OCI-LY1 (cell line): ENCODE measurements around the gene MED31.
"Not testable (repeated sequence)": the region's sequence is repeated elsewhere in the genome, so short reads cannot be mapped to it uniquely, and the experiment has no call there.

Experiments
- H2AFZ ChIP-seq: fragments of 200-600 bp; sonication (generic), shearing (Covaris generic); 2 replicates; pipeline ENCODE4 v1.6.0; 2014; ENCODE audit warnings: antibody characterized with exemption, mild to moderate bottlenecking, low read length
- H3F3A ChIP-seq: fragments of 200-600 bp; sonication (generic), shearing (Covaris generic); 2 replicates; pipeline ENCODE4 v1.6.0; 2014; ENCODE audit warnings: mild to moderate bottlenecking, antibody characterized with exemption, low read length, moderate library complexity; ENCODE audit not compliant: insufficient read depth
- H3K27ac ChIP-seq: fragments of 200-600 bp; sonication (generic); 2 replicates; pipeline ENCODE4 v1.5.1; 2014; ENCODE audit warnings: low read length, mixed run types, mild to moderate bottlenecking, low read depth; ENCODE audit not compliant: poor library complexity, severe bottlenecking
- H3K27me3 ChIP-seq: fragments of 200-600 bp; sonication (generic); 2 replicates; pipeline ENCODE4 v1.6.0; 2014; ENCODE audit warnings: antibody characterized with exemption, mild to moderate bottlenecking, low read length, moderate library complexity; ENCODE audit not compliant: insufficient read depth
- H3K36me3 ChIP-seq: fragments of 200-600 bp; sonication (generic); 2 replicates; pipeline ENCODE4 v1.6.1; 2014; ENCODE audit warnings: mild to moderate bottlenecking, antibody characterized with exemption, low read length, moderate library complexity, mixed read lengths; ENCODE audit not compliant: insufficient read depth
- H3K4me1 ChIP-seq: fragments of 200-600 bp; sonication (generic); 2 replicates; pipeline ENCODE4 v1.5.1; 2014; ENCODE audit warnings: mild to moderate bottlenecking, low read length, moderate library complexity; ENCODE audit not compliant: insufficient read depth, severe bottlenecking
- H3K4me2 ChIP-seq: fragments of 200-600 bp; sonication (generic), shearing (Covaris generic); 2 replicates; pipeline ENCODE4 v1.6.1; 2014; ENCODE audit warnings: low read length
- H3K4me3 ChIP-seq: fragments of 200-600 bp; sonication (generic); 2 replicates; pipeline ENCODE4 v1.5.1; 2014; ENCODE audit warnings: low read length, low read depth, mild to moderate bottlenecking, mixed read lengths; ENCODE audit not compliant: poor library complexity, severe bottlenecking
- H3K79me2 ChIP-seq: fragments of 200-600 bp; shearing (Covaris generic); 2 replicates; pipeline ENCODE4 v1.6.1; 2016; ENCODE audit warnings: mixed run types, low read length, mixed read lengths; ENCODE audit not compliant: insufficient read depth
- H3K9ac ChIP-seq: fragments of 200-600 bp; sonication (generic), shearing (Covaris generic); 2 replicates; pipeline ENCODE4 v1.6.1; 2014; ENCODE audit warnings: mild to moderate bottlenecking, low read length, mixed read lengths
- H3K9me2 ChIP-seq: fragments of 200-600 bp; sonication (generic), shearing (Covaris generic); 2 replicates; pipeline ENCODE4 v1.6.1; 2014; ENCODE audit warnings: low read depth, mild to moderate bottlenecking, low read length, mixed read lengths
- H3K9me3 ChIP-seq: fragments of 200-600 bp; shearing (Covaris generic); 2 replicates; pipeline ENCODE4 v1.6.1; 2014; ENCODE audit warnings: low read length, mixed read lengths
- H4K20me1 ChIP-seq: fragments of 200-600 bp; sonication (generic), shearing (Covaris generic); 2 replicates; pipeline ENCODE4 v1.6.0; 2016; ENCODE audit warnings: mild to moderate bottlenecking, low read length; ENCODE audit not compliant: insufficient read depth
- CTCF ChIP-seq: fragments of 200-600 bp; sonication (generic), shearing (Covaris generic); IDR thresholded peaks from 2 replicates; pipeline ENCODE4 v1.5.1; 2017; ENCODE audit warnings: mild to moderate bottlenecking, antibody characterized with exemption, low read length, moderate library complexity, mixed read lengths
- EZH2 ChIP-seq: fragments of 200-600 bp; sonication (generic), shearing (Covaris generic); IDR thresholded peaks from 2 replicates; pipeline ENCODE4 v1.8.0; 2017; ENCODE audit warnings: borderline replicate concordance, mixed run types, mild to moderate bottlenecking, antibody characterized with exemption, low read length, moderate library complexity, mixed read lengths

Gene MED31

GRCh38 chr17:6667516-6667915 is 16.1 kb upstream of the MED31 start:
- H3F3A ChIP-seq: no peaks in the 10 kb centered on the region
- no peaks in the 10 kb centered on the region for H4K20me1 ChIP-seq
- no peaks in the 10 kb centered on the region for H3K9me2 ChIP-seq
- 0 out of 2 replicates have a peak, but pooled peaks cover 4% of the 10 kb centered on the region for H3K36me3 ChIP-seq
- H3K27ac ChIP-seq: no peak overlapping the region
- TF ChIP-seq CTCF (no peak), EZH2 (no peak)
- H3K79me2 ChIP-seq: no peaks in the 10 kb centered on the region
- no peaks in the 10 kb centered on the region for H3K27me3 ChIP-seq
- H3K9me3 ChIP-seq: no peaks in the 10 kb centered on the region
- H3K4me3 ChIP-seq: no peak overlapping the region
- no peak overlapping the region for H2AFZ ChIP-seq
- H3K4me1 ChIP-seq: no peaks in the 10 kb centered on the region
- H3K9ac ChIP-seq: no peak overlapping the region
- no peak overlapping the region for H3K4me2 ChIP-seq

GRCh38 chr17:6666557-6666956 is 15.2 kb upstream of the MED31 start:
- Histone ChIP-seq H3K36me3 (0 out of 2 replicates have a peak, but pooled peaks cover 5% of the 10 kb centered on the region), H3K27ac (no peak overlapping the region), H3F3A (no peaks in the 10 kb centered on the region), H4K20me1 (no peaks in the 10 kb centered on the region), H3K4me2 (no peak overlapping the region), H3K4me1 (peaks cover under 1% of the 10 kb centered on the region), H3K9me3 (no peaks in the 10 kb centered on the region), H3K79me2 (no peaks in the 10 kb centered on the region), H3K27me3 (no peaks in the 10 kb centered on the region), H3K4me3 (no peak overlapping the region), H2AFZ (no peak overlapping the region), H3K9ac (no peak overlapping the region), H3K9me2 (no peaks in the 10 kb centered on the region)
- TF ChIP-seq EZH2: no peak
- no peak for TF ChIP-seq CTCF

DNA sequence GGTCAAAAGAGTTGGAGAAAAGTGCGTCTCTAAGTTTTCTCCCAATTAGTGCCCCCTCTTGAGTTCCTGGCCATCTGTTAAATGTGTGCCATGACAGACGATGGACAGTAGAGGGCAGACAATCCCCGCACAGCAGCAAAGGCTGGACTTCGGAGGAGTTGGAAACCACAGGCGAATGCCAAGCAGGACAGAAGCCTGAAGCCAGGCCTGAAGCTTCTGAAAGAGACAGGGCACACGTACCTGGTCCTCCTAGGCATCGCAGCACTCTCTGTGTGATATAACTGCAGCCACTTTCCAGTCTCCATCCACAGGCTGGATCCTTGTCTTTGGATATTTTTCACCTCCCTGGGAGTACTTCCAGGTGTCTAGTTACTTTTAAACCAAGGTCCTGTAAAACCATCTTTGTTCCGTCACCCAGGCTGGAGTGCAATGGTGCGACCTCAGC is 14.7 kb upstream of the MED31 start:
- Histone ChIP-seq H3K36me3 (0 out of 2 replicates have a peak, but pooled peaks cover 7% of the 10 kb centered on the region), H3K27ac (no peak overlapping the region), H4K20me1 (no peaks in the 10 kb centered on the region), H3K4me3 (no peak overlapping the region), H3K4me1 (peaks cover 5% of the 10 kb centered on the region), H3K4me2 (no peak overlapping the region), H3K9me3 (no peaks in the 10 kb centered on the region), H2AFZ (no peak overlapping the region), H3K9me2 (no peaks in the 10 kb centered on the region), H3F3A (no peaks in the 10 kb centered on the region), H3K9ac (no peak overlapping the region), H3K79me2 (no peaks in the 10 kb centered on the region), H3K27me3 (no peaks in the 10 kb centered on the region)
- no peak for TF ChIP-seq EZH2
- TF ChIP-seq CTCF: peak; percentile 75

DNA sequence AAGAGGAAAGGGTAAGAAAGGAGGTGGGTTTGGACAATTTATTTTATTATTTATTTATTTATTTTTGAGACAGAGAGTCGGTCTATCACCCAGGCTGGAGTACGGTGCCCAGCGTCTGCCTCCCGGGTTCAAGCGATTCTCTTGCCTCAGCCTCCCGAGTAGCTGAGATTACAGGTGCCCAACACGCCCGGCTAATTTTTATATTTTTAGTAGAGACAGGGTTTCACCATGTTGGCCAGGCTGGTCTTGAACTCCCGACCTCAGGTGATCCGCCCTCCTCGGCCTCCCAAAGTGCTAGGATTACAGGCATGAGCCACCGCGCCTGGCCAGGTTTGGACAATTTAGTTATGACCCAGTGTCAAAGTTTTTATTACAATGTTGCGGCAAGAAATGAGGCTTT is 11.8 kb upstream of the MED31 start:
- H3K27me3 ChIP-seq, H3K36me3 ChIP-seq, H3K9ac ChIP-seq, H3K27ac ChIP-seq, H3F3A ChIP-seq, H3K4me2 ChIP-seq, H3K9me2 ChIP-seq, H3K4me3 ChIP-seq, H2AFZ ChIP-seq, H3K79me2 ChIP-seq, H4K20me1 ChIP-seq, H3K9me3 ChIP-seq: not testable (repeated sequence)
- peaks cover 18% of the 10 kb centered on the region for H3K4me1 ChIP-seq
